Erythroblast (primary cell): ENCODE data around the gene TNFRSF4.

Experiments used
- GATA1 ChIP-seq: IDR thresholded peaks from 2 replicates; pipeline ENCODE4 v1.6.1; 2011; ENCODE audit warnings: low read depth, mild to moderate bottlenecking, control low read depth, low read length, moderate library complexity
- POLR2A ChIP-seq: IDR thresholded peaks from 2 replicates; pipeline ENCODE4 v1.6.1; 2011; ENCODE audit warnings: mild to moderate bottlenecking, low read length

GRCh38 chr1:1185101-1185765 lies 28.7 kb downstream of the TNFRSF4 start:
- TF ChIP-seq POLR2A (no peak), GATA1 (no peak)
